Epithelial cell of alveolus of lung (primary cell): ENCODE results near the gene INKA1. TPM values are rescaled to one million over a fixed set of nuclear protein-coding genes. Genes with fewer than 3 reads are reported as not detected.

Experiments used
- total RNA-seq: library from RNA; depleted of rRNA; stranded (reverse); fragments of >200 nt; gene quantifications from 2 replicates; pipeline ENCODE4 v1.2.1, GENCODE V29; 2015

INKA1 gene
- 3.1 and 7.6 TPM in 2 replicates for total RNA-seq

DNA sequence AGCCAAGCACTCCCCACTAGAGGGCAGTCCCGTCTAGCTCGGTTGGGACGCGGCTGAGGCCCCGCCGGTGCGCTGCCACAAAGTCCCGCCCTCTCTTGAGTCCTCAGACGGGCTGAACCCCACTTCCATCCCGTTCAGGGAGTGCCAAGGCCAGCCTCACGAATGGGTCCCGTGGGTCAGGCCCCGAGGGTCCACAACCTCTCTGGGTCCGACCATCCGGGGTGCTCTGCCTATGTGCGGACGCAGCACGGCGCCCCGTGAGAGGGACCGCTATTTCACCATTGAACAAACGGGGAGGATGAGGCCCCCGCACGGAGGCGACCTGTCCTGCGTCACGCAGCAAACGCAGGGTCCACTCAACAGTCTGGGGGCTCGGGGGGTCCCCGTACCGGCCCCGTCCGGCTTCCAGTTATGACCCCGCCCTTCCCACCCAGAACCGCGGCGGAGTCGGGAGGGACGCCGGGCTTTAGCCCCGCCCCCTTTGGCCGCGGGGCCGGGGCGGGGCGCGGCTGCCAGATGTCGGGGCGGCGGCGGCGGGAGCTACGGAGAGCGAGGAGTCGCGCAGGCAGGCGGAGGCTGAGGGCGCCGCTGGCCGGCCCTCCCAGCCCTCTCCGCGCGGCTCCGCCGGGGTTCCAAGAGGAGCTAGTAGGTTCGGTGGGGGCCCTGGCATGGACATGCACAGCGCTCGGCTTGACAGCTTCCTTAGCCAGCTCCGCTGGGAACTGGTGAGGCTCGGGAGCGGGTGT is at the start of gene INKA1:
Gene INKA1, plus strand, starts transcription at position 543 of the 746 bp plus-strand sequence. Its CDS starts 132 bp downstream, at position 675.

DNA sequence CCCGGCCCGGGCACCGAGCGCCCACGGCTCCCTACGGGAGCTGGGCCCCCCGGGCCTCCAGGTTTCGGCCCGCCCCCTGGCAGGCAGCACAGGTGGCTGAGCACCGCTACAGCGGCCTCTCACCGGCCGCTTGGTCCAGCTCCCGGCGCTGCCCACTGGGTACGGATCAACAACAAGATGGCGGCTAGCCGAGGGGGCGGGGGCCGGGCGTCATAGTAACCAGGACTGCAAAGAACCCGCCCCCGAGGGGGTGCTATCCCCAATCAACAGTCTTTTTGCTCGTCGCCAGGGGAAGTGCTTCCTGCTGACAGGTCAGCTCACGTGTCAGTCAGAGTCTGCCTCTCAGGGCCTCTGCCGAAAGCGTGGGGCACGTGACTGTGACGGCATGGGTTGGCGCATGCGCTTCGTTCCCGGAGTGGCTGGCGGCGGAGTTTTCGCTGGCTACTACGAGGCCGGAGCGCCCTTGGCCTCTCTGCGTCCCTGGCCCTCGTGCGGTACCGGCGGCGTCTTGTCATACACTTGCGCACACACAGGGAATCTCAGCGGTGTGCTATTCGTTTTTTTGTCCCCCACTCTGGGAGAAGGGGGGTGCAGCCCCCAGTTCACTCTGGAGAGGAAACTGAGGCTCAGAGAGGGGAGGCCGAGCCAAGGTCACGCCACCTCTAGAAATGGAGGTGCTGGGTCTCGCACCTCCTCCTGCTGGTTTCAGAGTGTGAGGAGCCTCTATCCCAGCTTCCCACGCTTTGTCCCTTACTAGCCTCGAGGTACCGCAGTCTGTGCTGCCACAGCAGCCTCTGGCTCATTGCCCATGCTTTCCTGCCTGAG is 16.5 kb upstream of the INKA1 start, which contains the start of gene IP6K1:
Gene IP6K1, minus strand, starts transcription at position 186 of the 825 bp plus-strand sequence. CDS start 38,502 bp downstream, outside the sequence.

DNA sequence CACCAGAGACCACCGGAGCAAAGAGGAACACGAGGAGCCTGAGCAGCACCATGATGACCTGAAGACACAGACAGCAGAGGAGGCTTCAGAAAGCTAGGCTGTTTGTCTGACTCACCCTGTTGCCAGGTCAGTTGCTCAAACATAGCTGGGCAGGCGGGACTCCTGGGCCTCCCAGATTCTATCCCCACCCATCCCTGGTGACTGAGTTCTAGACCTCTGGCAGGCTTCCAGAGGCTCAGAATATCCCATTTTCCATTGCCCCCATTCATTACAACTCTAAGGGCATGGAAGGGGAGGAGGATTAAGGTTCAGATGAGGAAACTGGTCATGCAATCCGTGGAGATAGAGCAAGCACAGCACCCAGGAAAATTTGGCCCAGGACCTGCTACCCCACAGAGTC is 3.3 kb upstream of the INKA1 start, which contains the start of gene CDHR4:
Gene CDHR4, minus strand, starts transcription at position 113 of the 400 bp plus-strand sequence. Its CDS starts 61 bp downstream, at position 52.

DNA sequence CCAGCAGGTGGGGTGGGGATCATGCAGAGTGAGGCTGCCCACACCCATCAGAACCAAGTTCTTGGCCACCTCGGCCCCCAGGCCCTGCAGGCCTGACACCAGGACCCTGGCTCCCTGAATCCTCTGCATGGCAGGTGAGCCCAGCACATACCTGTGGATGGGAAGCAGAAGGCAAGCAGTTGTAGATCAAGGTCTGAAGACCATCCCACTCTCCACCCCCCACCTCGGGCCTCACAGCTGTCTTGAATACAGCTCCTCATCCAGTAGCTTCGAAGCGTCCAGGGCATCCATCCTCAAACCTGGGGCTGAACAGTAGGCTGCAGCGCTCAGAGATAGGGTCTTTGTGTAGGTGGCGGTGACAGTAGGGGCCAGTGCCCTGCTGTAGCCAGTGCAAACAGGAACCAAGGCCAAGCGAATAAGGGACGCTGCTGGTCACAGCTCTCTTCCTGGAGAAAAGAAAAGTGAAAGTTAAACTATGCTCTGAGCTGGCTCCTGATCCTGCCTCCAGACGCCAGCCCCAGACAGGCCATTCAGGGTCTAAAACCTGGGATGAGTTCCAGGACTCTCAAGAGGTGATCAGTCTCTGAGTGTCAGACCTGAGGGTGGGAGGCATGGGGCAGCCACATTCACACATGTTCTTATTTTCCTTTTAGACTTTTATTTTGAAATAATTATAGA is 10.6 kb downstream of the INKA1 start, which contains the start of gene UBA7:
Gene UBA7, minus strand, starts transcription at position 457 of the 678 bp plus-strand sequence. Its CDS starts 166 bp downstream, at position 291.

Other genes starting within 250 kb of the INKA1 start
- gene BSN, start 248.8 kb upstream of the INKA1 start, total RNA-seq, result 0.08 and 0.13 TPM in 2 replicates
- 71.3 and 163 TPM in 2 replicates for gene APEH, start 128.9 kb upstream of the INKA1 start, total RNA-seq
- 5.4 and 14.1 TPM in 2 replicates for gene MST1, start 113.8 kb upstream of the INKA1 start, total RNA-seq
- 21.9 and 32.0 TPM in 2 replicates for gene RNF123, start 113.7 kb upstream of the INKA1 start, total RNA-seq
- gene AMIGO3, start 83.6 kb upstream of the INKA1 start, total RNA-seq, result 0.24 and 1.6 TPM in 2 replicates
- 13.1 and 69.7 TPM in 2 replicates for gene GMPPB, start 79.3 kb upstream of the INKA1 start, total RNA-seq
- gene IP6K1, start 16.7 kb upstream of the INKA1 start, total RNA-seq, result 27.9 and 51.2 TPM in 2 replicates
- 0.16 TPM in 1 of 2 replicates, not detected in the other for gene CDHR4, start 3.4 kb upstream of the INKA1 start, total RNA-seq
- 30.6 and 39.0 TPM in 2 replicates for gene UBA7, start 10.7 kb downstream of the INKA1 start, total RNA-seq
- gene TRAIP, start 53.3 kb downstream of the INKA1 start, total RNA-seq, result 1.4 and 4.5 TPM in 2 replicates
- not detected in 2 replicates for gene CAMKV, start 66.6 kb downstream of the INKA1 start, total RNA-seq
- 0.52 and 3.1 TPM in 2 replicates for gene MST1R, start 100.6 kb downstream of the INKA1 start, total RNA-seq
- gene MON1A, start 126.5 kb downstream of the INKA1 start, total RNA-seq, result 14.5 and 15.6 TPM in 2 replicates
- 19.0 and 42.1 TPM in 2 replicates for gene RBM6, start 136.9 kb downstream of the INKA1 start, total RNA-seq